Mucosa of descending colon (tissue), 3 donors: ENCODE data around the gene AGAP1. TPM values are rescaled to one million over a fixed set of nuclear protein-coding genes. Genes with fewer than 3 reads are reported as not detected.
A peak's percentile ranks its signal among the peaks of the same experiment; 100 is the strongest.

Experiments
- ATAC-seq: fragments of 200-7000 bp; cut with Tn5 transposase; one replicate; pipeline ENCODE4 v1.9.1; 2020; ENCODE audit warnings: mild to moderate bottlenecking, moderate library complexity
- DNase-seq, 3 donors: peaks; one replicate each; pipeline ENCODE4 v3.0.0-alpha.2; 2020
- H3K36me3 ChIP-seq: fragments of 200-600 bp; one replicate; pipeline ENCODE4 v1.8.0; 2021; ENCODE audit warnings: low read depth, mild to moderate bottlenecking
- H3K4me1 ChIP-seq: fragments of 200-600 bp; one replicate; pipeline ENCODE4 v1.8.0; 2021; ENCODE audit warnings: low read depth, mild to moderate bottlenecking
- H3K4me3 ChIP-seq: fragments of 200-600 bp; one replicate; pipeline ENCODE4 v1.8.0; 2021; ENCODE audit warnings: mild to moderate bottlenecking
- H3K9me3 ChIP-seq: fragments of 200-600 bp; one replicate; pipeline ENCODE4 v1.8.0; 2021; ENCODE audit warnings: mild to moderate bottlenecking
- intact Hi-C, 2 donors: fragments of 100-400 bp; cut with DNase I in 1 of 2; cut with micrococcal nuclease in 1 of 2; formaldehyde crosslinking; loops; one replicate each; pipeline versions ENCODE4 v1.11.0 to v1.11.1; 2022; cut with DNase I, micrococcal nuclease
- total RNA-seq, 3 donors: library from RNA; stranded (reverse); fragmentation: NEBNext Ultra II Directional in 2 of 3; extraction: Animal tissue kit (Norgen Biotek cat#: 25700) in 2 of 3; gene quantifications; one replicate each; pipeline versions ENCODE4 v1.2.1 to v1.2.4, GENCODE V29; 2021 to 2023
- TF ChIP-seq, protein P1 (sequence below): fragments of 200-600 bp; IDR thresholded peaks from one replicate; pipeline ENCODE4 v1.8.0; 2022; ENCODE audit warnings: antibody characterized with exemption, mild to moderate bottlenecking
- donor health status: DM: no; HTN: no; CAD: no; lungs with moderate emphysema.
- donor health status: DM: no; HTN: no; CAD: no.
- donor health status: DM: no; HTN: yes; CAD: no.

AGAP1 gene
- total RNA-seq, 3 donors from 2014 or later, result 68.1 to 112 (median 88.9) TPM

DNA sequence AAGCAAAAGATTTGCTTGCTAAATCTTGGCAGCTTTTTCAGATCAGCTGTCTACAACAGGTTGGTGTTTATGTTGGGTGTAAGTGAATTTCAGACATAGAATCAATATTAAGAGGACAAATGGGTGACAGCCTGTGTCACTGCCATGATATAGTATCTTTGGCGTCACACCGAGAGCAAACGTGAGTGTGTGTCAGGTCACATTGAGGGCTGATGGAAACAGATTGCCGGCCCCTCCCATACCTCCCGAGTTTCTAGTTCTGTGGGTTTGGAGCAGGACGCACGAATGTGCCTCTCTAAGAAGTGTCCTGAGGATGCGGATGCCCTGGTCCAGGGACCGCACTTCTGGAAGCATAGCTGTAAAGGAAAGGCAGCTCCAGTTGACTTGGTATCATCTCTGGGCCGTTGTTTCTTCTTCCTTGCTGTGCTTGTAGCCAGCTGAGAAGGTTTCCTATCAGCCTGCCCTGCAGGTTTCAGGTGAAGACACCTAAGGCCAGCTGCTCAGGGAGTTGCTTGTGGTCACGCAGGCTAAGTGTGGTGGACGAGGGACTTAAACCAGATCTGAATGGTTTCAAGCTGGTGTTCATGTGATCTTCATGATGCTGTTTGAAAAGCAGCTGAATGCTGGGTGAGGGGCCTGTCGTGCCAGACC lies 6.4 kb downstream of the AGAP1 start:
- DNase-seq (no peak), ATAC-seq (no peak)
- peaks cover 23% of the 10 kb centered on the region for H3K4me1 ChIP-seq
- H3K9me3 ChIP-seq, result no peaks in the 10 kb centered on the region
- intact Hi-C loops, result no loop called here
- H3K36me3 ChIP-seq, result no peaks in the 10 kb centered on the region
- H3K4me3 ChIP-seq, result no peak overlapping the region
- TF ChIP-seq, protein P1, sequence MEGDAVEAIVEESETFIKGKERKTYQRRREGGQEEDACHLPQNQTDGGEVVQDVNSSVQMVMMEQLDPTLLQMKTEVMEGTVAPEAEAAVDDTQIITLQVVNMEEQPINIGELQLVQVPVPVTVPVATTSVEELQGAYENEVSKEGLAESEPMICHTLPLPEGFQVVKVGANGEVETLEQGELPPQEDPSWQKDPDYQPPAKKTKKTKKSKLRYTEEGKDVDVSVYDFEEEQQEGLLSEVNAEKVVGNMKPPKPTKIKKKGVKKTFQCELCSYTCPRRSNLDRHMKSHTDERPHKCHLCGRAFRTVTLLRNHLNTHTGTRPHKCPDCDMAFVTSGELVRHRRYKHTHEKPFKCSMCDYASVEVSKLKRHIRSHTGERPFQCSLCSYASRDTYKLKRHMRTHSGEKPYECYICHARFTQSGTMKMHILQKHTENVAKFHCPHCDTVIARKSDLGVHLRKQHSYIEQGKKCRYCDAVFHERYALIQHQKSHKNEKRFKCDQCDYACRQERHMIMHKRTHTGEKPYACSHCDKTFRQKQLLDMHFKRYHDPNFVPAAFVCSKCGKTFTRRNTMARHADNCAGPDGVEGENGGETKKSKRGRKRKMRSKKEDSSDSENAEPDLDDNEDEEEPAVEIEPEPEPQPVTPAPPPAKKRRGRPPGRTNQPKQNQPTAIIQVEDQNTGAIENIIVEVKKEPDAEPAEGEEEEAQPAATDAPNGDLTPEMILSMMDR, result no peak

- intact Hi-C loops, result no loop called here
- Histone ChIP-seq H3K4me3 (no peak overlapping the region), H3K36me3 (no peaks in the 10 kb centered on the region), H3K4me1 (peaks cover 27% of the 10 kb centered on the region), H3K9me3 (no peaks in the 10 kb centered on the region)
- DNase-seq (no peak), ATAC-seq (no peak)
- TF ChIP-seq, protein P1, result no peak
Measured at GRCh38 chr2:235500761-235501672, 7.2 kb downstream of the AGAP1 start.

GRCh38 chr2:235501673-235502031 lies 7.8 kb downstream of the AGAP1 start:
- intact Hi-C loops, result no loop called here
- no peaks in the 10 kb centered on the region for H3K36me3 ChIP-seq
- no peak overlapping the region for H3K4me3 ChIP-seq
- ATAC-seq (no peak), DNase-seq (no peak)
- no peaks in the 10 kb centered on the region for H3K9me3 ChIP-seq
- peaks cover 29% of the 10 kb centered on the region for H3K4me1 ChIP-seq
- TF ChIP-seq, protein P1, result no peak

DNA sequence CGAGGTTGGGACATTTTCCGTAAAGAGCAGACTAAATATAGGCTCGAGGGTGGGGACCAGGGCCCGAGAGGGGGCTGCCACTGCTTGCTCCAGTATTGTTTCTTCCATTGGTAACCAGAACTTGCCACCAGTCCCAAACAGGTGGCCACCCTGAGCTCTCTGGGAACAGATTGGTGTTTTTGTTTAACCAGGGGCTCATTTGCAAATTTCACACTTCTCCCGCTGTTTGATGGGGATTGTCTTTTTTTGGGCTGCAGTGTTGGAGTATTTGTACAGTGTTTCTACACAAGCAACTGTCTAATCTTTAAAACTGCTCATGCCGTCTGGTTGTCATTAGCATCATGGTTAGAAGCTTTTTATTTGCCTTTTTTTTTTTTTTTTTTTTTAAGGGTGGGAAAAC lies 8.5 kb downstream of the AGAP1 start:
- TF ChIP-seq, protein P1, result no peak
- intact Hi-C loops, result no loop called here
- no peak for ATAC-seq

GRCh38 chr2:235504441-235505180 lies 10.8 kb downstream of the AGAP1 start:
- Histone ChIP-seq H3K4me3 (no peak overlapping the region), H3K36me3 (no peaks in the 10 kb centered on the region), H3K4me1 (peaks cover 35% of the 10 kb centered on the region), H3K9me3 (no peaks in the 10 kb centered on the region)
- intact Hi-C loops, result no loop called here
- TF ChIP-seq, protein P1, result no peak
- ATAC-seq (peak; percentile 16), DNase-seq (peak in 1 of 3 donors; percentile 24)

More for the DNA sequence above, 8.5 kb downstream of the AGAP1 start:
- Histone ChIP-seq H3K4me3 (no peak overlapping the region), H3K9me3 (no peaks in the 10 kb centered on the region), H3K36me3 (no peaks in the 10 kb centered on the region), H3K4me1 (peaks cover 31% of the 10 kb centered on the region)
- DNase-seq, result no peak
